HCT116 (cell line): ENCODE measurements around the gene HHAT. TPM values are rescaled to one million over a fixed set of nuclear protein-coding genes. Genes with fewer than 3 reads are reported as not detected.

Experiments
- ATAC-seq: fragments of 200-7000 bp; cut with Tn5 transposase; 2 replicates; pipeline ENCODE4 v1.9.1; 2020; ENCODE audit warnings: mild to moderate bottlenecking, moderate library complexity
- BruUV-seq: library from RNA; stranded (reverse); fragments of 400-500 nt; replicated peaks from 2 replicates; lab custom pipeline; 2021; lab: Mats Ljungman, UMichigan
- CTCF ChIA-PET: fragments of 300-600 bp; sonication (Branson Sonifier 250); formaldehyde crosslinking; loops from one replicate; lab custom pipeline; 2021; ENCODE audit warnings: antibody characterized with exemption; lab: Charles Lee
- POLR2A ChIA-PET: fragments of 300-600, 350-600 bp; sonication (Branson Sonifier 250); formaldehyde crosslinking; loops from one replicate; lab custom pipeline; 2021; ENCODE audit warnings: antibody characterized with exemption; lab: Charles Lee
- RAD21 ChIA-PET, 2 experiments: fragments of 300-600 bp; sonication (Branson Sonifier 250); formaldehyde crosslinking; loops; one replicate each; lab custom pipeline; 2023; ENCODE audit warnings: low total read pairs in 2 of 2; ENCODE audit not compliant: uncharacterized antibody in 2 of 2, unreplicated experiment in 2 of 2, low non-redundant PET in 1 of 2; lab: Charles Lee
- DNase-seq: peaks from one replicate; pipeline ENCODE4 v3.0.0-alpha.2; 2010; ENCODE audit warnings: low read depth, low spot score
- H2AFZ ChIP-seq: fragments of 200-600 bp; shearing (Covaris generic), sonication (generic); 2 replicates; pipeline ENCODE4 v1.6.1; 2017; ENCODE audit warnings: low read depth, mixed run types, mixed read lengths, antibody characterized with exemption, low read length; ENCODE audit not compliant: poor library complexity, severe bottlenecking
- H3K27ac ChIP-seq: 2 replicates; pipeline ENCODE4 v1.5.1; 2012; ENCODE audit warnings: low read depth, low read length
- H3K27me3 ChIP-seq: fragments of 200-600 bp; sonication (generic); 2 replicates; pipeline ENCODE4 v1.6.1; 2016; ENCODE audit warnings: mixed run types, low read length, mixed read lengths; ENCODE audit not compliant: insufficient read depth
- H3K36me3 ChIP-seq, 2 experiments: fragments of 200-500 bp in 1 of 2; fragments of 200-600 bp in 1 of 2; sonication (Bioruptor generic) in 1 of 2; sonication (generic) in 1 of 2; 2 replicates each; pipeline versions ENCODE4 v1.5.1 to v1.6.1; 2014 to 2016; ENCODE audit warnings: low read length in 2 of 2, inconsistent platforms in 1 of 2, mixed read lengths in 1 of 2, mixed run types in 1 of 2; ENCODE audit not compliant: insufficient read depth in 2 of 2, control insufficient read depth in 1 of 2
- H3K4me1 ChIP-seq, 2 experiments: fragments of 200-600 bp in 1 of 2; sonication (generic) in 1 of 2; 2 replicates each; pipeline versions ENCODE4 v1.5.1 to v1.6.1; 2012 to 2017; ENCODE audit warnings: low read length in 2 of 2, inconsistent platforms in 1 of 2, mild to moderate bottlenecking in 1 of 2, mixed read lengths in 1 of 2, mixed run types in 1 of 2, moderate library complexity in 1 of 2; ENCODE audit not compliant: insufficient read depth in 2 of 2, control insufficient read depth in 1 of 2
- H3K4me2 ChIP-seq: fragments of 200-600 bp; sonication (generic); 2 replicates; pipeline ENCODE4 v1.6.1; 2017; ENCODE audit warnings: mixed run types, low read length, mixed read lengths
- H3K4me3 ChIP-seq, 2 experiments: fragments of 200-600 bp in 1 of 2; sonication (generic) in 1 of 2; replicated peaks in 1 of 2; 2 replicates each; pipeline ENCODE4 v1.5.1; 2011 to 2016; ENCODE audit warnings: low read length in 2 of 2, control low read depth in 1 of 2, low read depth in 1 of 2, mild to moderate bottlenecking in 1 of 2, mixed read lengths in 1 of 2, mixed run types in 1 of 2
- H3K79me2 ChIP-seq: fragments of 200-600 bp; sonication (generic); 2 replicates; pipeline ENCODE4 v1.6.1; 2017; ENCODE audit warnings: mild to moderate bottlenecking, mixed run types, low read length, moderate library complexity, mixed read lengths; ENCODE audit not compliant: insufficient read depth
- H3K9ac ChIP-seq: fragments of 200-600 bp; sonication (generic); 2 replicates; pipeline ENCODE4 v1.6.1; 2016; ENCODE audit warnings: low read length, mixed read lengths
- H3K9me2 ChIP-seq: fragments of 200-600 bp; sonication (generic), shearing (Covaris generic); 2 replicates; pipeline ENCODE4 v1.6.1; 2017; ENCODE audit warnings: mixed run types, mild to moderate bottlenecking, moderate library complexity; ENCODE audit not compliant: insufficient read depth
- H3K9me3 ChIP-seq, 2 experiments: fragments of 200-500 bp in 1 of 2; fragments of 200-600 bp in 1 of 2; sonication (Bioruptor generic) in 1 of 2; sonication (generic) in 1 of 2; 2 replicates each; pipeline ENCODE4 v1.6.1; 2014 to 2017; ENCODE audit warnings: low read length in 2 of 2, mixed read lengths in 2 of 2, inconsistent platforms in 1 of 2, low read depth in 1 of 2, mild to moderate bottlenecking in 1 of 2, mixed run types in 1 of 2, moderate library complexity in 1 of 2; ENCODE audit not compliant: control insufficient read depth in 1 of 2, insufficient read depth in 1 of 2
- H4K20me1 ChIP-seq: fragments of 200-600 bp; sonication (generic), shearing (Covaris generic); 2 replicates; pipeline ENCODE4 v1.6.1; 2017; ENCODE audit warnings: mixed run types, mild to moderate bottlenecking, moderate library complexity; ENCODE audit not compliant: insufficient read depth
- CBX3 ChIP-seq: IDR thresholded peaks from 2 replicates; pipeline ENCODE4 v1.6.1; 2012; ENCODE audit warnings: low read depth
- ELF1 ChIP-seq: IDR thresholded peaks from 2 replicates; pipeline ENCODE4 v1.6.1; 2012; ENCODE audit warnings: low read depth, borderline replicate concordance
- EZH2 ChIP-seq: fragments of 200-600 bp; sonication (generic); IDR thresholded peaks from 2 replicates; pipeline ENCODE4 v1.6.1; 2017; ENCODE audit warnings: antibody characterized with exemption, mixed run types
- EZH2phosphoT487 ChIP-seq: fragments of 200-600 bp; IDR thresholded peaks from 2 replicates; pipeline ENCODE4 v1.6.1; 2018; ENCODE audit warnings: antibody characterized with exemption, borderline replicate concordance
- FOSL1 ChIP-seq: IDR thresholded peaks from 2 replicates; pipeline ENCODE4 v1.6.1; 2012; ENCODE audit warnings: low read depth
- MAX ChIP-seq: IDR thresholded peaks from 2 replicates; pipeline ENCODE4 v1.6.1; 2012
- POLR2A ChIP-seq: IDR thresholded peaks from 2 replicates; pipeline ENCODE4 v1.7.0; 2011; ENCODE audit warnings: borderline replicate concordance; ENCODE audit not compliant: insufficient read depth, insufficient read length; ENCODE audit errors: extremely low read depth
- POLR2AphosphoS5 ChIP-seq: IDR thresholded peaks from 2 replicates; pipeline ENCODE4 v1.6.1; 2011; ENCODE audit warnings: mild to moderate bottlenecking, low read depth, low read length, moderate library complexity
- RAD21 ChIP-seq: IDR thresholded peaks from 2 replicates; pipeline ENCODE4 v1.6.1; 2012; ENCODE audit warnings: low read depth, mild to moderate bottlenecking
- SP1 ChIP-seq: IDR thresholded peaks from 2 replicates; pipeline ENCODE4 v1.6.1; 2012; ENCODE audit warnings: low read depth
- SRF ChIP-seq: IDR thresholded peaks from 2 replicates; pipeline ENCODE4 v1.6.1; 2012; ENCODE audit warnings: low read depth
- TCF7L2 ChIP-seq: IDR thresholded peaks from 2 replicates; pipeline ENCODE4 v1.7.0; 2011; ENCODE audit warnings: borderline replicate concordance, inconsistent platforms; ENCODE audit not compliant: insufficient read depth, insufficient read length; ENCODE audit errors: extremely low read depth
- YY1 ChIP-seq: IDR thresholded peaks from 2 replicates; pipeline ENCODE4 v1.6.1; 2011; ENCODE audit warnings: low read length, low read depth, moderate library complexity, mild to moderate bottlenecking; ENCODE audit not compliant: insufficient replicate concordance; ENCODE audit errors: extremely low read depth
- ZBTB33 ChIP-seq: IDR thresholded peaks from 2 replicates; pipeline ENCODE4 v1.6.1; 2011; ENCODE audit warnings: mild to moderate bottlenecking, low read length, moderate library complexity; ENCODE audit not compliant: insufficient replicate concordance; ENCODE audit errors: extremely low read depth
- ZFX ChIP-seq: fragments of 450-650 bp; IDR thresholded peaks from 2 replicates; pipeline ENCODE4 v1.6.1; 2017
- intact Hi-C: fragments of 100-400 bp; cut with micrococcal nuclease; formaldehyde crosslinking; loops from 2 replicates; pipeline ENCODE4 v1.10.0; 2022
- total RNA-seq: library from RNA; stranded (reverse); gene quantifications from one replicate; pipeline ENCODE4 v1.2.1, GENCODE V29; 2021; ENCODE audit not compliant: unreplicated experiment
- TF ChIP-seq, protein P1 (sequence below): IDR thresholded peaks from 2 replicates; pipeline ENCODE4 v1.6.1; 2012; ENCODE audit warnings: low read depth

Gene HHAT
- total RNA-seq, 1 experiment from 2014 or later, result 2.7 TPM

DNA sequence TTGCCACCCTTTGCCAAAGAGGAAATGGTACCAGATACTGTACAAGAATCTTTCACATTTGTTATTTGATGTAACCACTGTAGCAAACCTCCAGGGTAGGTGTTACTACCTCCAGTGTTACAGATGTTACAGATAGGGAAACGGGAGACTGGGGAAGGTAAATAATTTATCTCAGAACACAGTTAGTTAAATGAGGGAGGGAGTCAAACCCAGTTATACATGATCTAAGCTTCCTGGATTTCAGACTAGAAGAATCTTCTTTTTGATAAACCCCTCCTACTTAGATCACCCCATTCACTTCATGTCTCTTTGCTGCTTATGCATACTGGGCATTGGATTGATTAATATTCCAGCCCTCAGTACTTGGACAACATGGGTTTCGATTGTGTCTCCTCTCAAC, 276.4 kb downstream of the HHAT start:
- Histone ChIP-seq H3K9ac (no peak overlapping the region), H3K9me3 (no peaks in the 10 kb centered on the region), H2AFZ (no peak overlapping the region)
- RAD21 ChIA-PET, result no interaction called here
- TF ChIP-seq EZH2, result no peak
- TF ChIP-seq ZFX, result no peak
- no peak for TF ChIP-seq SRF
- no peak for TF ChIP-seq SP1
- no peak for TF ChIP-seq POLR2A
- TF ChIP-seq CBX3, result no peak
- no peak for TF ChIP-seq TCF7L2
- TF ChIP-seq, all 23 proteins: peak for 0
- POLR2A ChIA-PET, result no interaction called here
- intact Hi-C loops, result no loop called here
- H3K27ac ChIP-seq, result no peak overlapping the region
- no peaks in the 10 kb centered on the region for H3K36me3 ChIP-seq
- H4K20me1 ChIP-seq, result no peaks in the 10 kb centered on the region
- H3K4me3 ChIP-seq, result no peak overlapping the region
- H3K79me2 ChIP-seq, result no peaks in the 10 kb centered on the region
- no peak for DNase-seq
- no peak for ATAC-seq
- H3K4me2 ChIP-seq, result no peak overlapping the region
- no TSS peak for BruUV-seq
- CTCF ChIA-PET, result no interaction called here
- H3K27me3 ChIP-seq, result peaks cover 4% of the 10 kb centered on the region; the same call in 1 of the 2 replicates
- no peaks in the 10 kb centered on the region for H3K9me2 ChIP-seq
- no peaks in the 10 kb centered on the region for H3K4me1 ChIP-seq

- no peaks in the 10 kb centered on the region for H3K9me2 ChIP-seq
- H3K4me3 ChIP-seq, result no peak overlapping the region
- peaks cover 4% of the 10 kb centered on the region; the same call in 1 of the 2 replicates for H3K27me3 ChIP-seq
- BruUV-seq, result no TSS peak
- H3K9ac ChIP-seq, result no peak overlapping the region
- DNase-seq (no peak), ATAC-seq (no peak)
- no peak overlapping the region for H3K27ac ChIP-seq
- H3K4me1 ChIP-seq, result no peaks in the 10 kb centered on the region
- RAD21 ChIA-PET, result no interaction called here
- H4K20me1 ChIP-seq, result no peaks in the 10 kb centered on the region
- POLR2A ChIA-PET, result no interaction called here
- no peaks in the 10 kb centered on the region for H3K79me2 ChIP-seq
- no peak overlapping the region for H2AFZ ChIP-seq
- H3K4me2 ChIP-seq, result no peak overlapping the region
- intact Hi-C loops, result no loop called here
- CTCF ChIA-PET, result no interaction called here
- H3K36me3 ChIP-seq, result no peaks in the 10 kb centered on the region
- H3K9me3 ChIP-seq, result no peaks in the 10 kb centered on the region
- TF ChIP-seq EZH2phosphoT487, result no peak
- no peak for TF ChIP-seq SP1
- no peak for TF ChIP-seq EZH2
- TF ChIP-seq RAD21, result no peak
- no peak for TF ChIP-seq ZFX
- no peak for TF ChIP-seq SRF
- no peak for TF ChIP-seq POLR2AphosphoS5
- TF ChIP-seq YY1, result no peak
- TF ChIP-seq ELF1, result no peak
- TF ChIP-seq, protein P1, sequence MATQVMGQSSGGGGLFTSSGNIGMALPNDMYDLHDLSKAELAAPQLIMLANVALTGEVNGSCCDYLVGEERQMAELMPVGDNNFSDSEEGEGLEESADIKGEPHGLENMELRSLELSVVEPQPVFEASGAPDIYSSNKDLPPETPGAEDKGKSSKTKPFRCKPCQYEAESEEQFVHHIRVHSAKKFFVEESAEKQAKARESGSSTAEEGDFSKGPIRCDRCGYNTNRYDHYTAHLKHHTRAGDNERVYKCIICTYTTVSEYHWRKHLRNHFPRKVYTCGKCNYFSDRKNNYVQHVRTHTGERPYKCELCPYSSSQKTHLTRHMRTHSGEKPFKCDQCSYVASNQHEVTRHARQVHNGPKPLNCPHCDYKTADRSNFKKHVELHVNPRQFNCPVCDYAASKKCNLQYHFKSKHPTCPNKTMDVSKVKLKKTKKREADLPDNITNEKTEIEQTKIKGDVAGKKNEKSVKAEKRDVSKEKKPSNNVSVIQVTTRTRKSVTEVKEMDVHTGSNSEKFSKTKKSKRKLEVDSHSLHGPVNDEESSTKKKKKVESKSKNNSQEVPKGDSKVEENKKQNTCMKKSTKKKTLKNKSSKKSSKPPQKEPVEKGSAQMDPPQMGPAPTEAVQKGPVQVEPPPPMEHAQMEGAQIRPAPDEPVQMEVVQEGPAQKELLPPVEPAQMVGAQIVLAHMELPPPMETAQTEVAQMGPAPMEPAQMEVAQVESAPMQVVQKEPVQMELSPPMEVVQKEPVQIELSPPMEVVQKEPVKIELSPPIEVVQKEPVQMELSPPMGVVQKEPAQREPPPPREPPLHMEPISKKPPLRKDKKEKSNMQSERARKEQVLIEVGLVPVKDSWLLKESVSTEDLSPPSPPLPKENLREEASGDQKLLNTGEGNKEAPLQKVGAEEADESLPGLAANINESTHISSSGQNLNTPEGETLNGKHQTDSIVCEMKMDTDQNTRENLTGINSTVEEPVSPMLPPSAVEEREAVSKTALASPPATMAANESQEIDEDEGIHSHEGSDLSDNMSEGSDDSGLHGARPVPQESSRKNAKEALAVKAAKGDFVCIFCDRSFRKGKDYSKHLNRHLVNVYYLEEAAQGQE, result no peak
- no peak for TF ChIP-seq POLR2A
- no peak for TF ChIP-seq FOSL1
- TF ChIP-seq TCF7L2, result no peak
- no peak for TF ChIP-seq MAX
- TF ChIP-seq ZBTB33, result no peak
These were observed 278.7 kb downstream of the HHAT start for GRCh38 chr1:210607361-210607760.
